Spleen (tissue), 11 donors: ENCODE data around the gene SPR. TPM values are rescaled to one million over a fixed set of nuclear protein-coding genes. Genes with fewer than 3 reads are reported as not detected.
A peak's percentile ranks its signal among the peaks of the same experiment; 100 is the strongest.

Source experiments
- DNase-seq: peaks from one replicate; pipeline ENCODE4 v3.0.0-alpha.2; 2020
- H3K27ac ChIP-seq, 8 donors: fragments of 200-600 bp; sonication (generic) in 7 of 8; 1 replicate in 4 of 8; 2 replicates in 4 of 8; pipeline versions ENCODE4 v1.5.0 to v1.8.0; 2016 to 2021; ENCODE audit warnings: inconsistent platforms in 4 of 8, mild to moderate bottlenecking in 4 of 8, moderate library complexity in 1 of 8
- H3K27me3 ChIP-seq, 7 donors: fragments of 200-600 bp; sonication (generic) in 6 of 7; replicated peaks in 1 of 7; 1 replicate in 4 of 7; 2 replicates in 3 of 7; pipeline versions ENCODE4 v1.5.0 to v1.8.0; 2016 to 2021; ENCODE audit warnings: inconsistent platforms in 3 of 7, mild to moderate bottlenecking in 1 of 7
- H3K36me3 ChIP-seq, 6 donors: fragments of 200-600 bp; sonication (generic) in 5 of 6; 1 replicate in 4 of 6; 2 replicates in 2 of 6; pipeline versions ENCODE4 v1.5.0 to v1.8.0; 2016 to 2021; ENCODE audit warnings: inconsistent platforms in 2 of 6
- H3K4me1 ChIP-seq, 6 donors: fragments of 200-600 bp; sonication (generic) in 5 of 6; 1 replicate in 3 of 6; 2 replicates in 3 of 6; pipeline versions ENCODE4 v1.5.0 to v1.8.0; 2016 to 2021; ENCODE audit warnings: inconsistent platforms in 3 of 6
- H3K4me3 ChIP-seq, 8 donors: fragments of 200-600 bp; sonication (generic) in 7 of 8; 1 replicate in 4 of 8; 2 replicates in 4 of 8; pipeline versions ENCODE4 v1.5.0 to v1.8.0; 2016 to 2021; ENCODE audit warnings: inconsistent platforms in 4 of 8, mild to moderate bottlenecking in 4 of 8, moderate library complexity in 2 of 8
- H3K9me3 ChIP-seq, 8 donors: fragments of 200-600 bp; sonication (generic) in 7 of 8; 1 replicate in 4 of 8; 2 replicates in 4 of 8; pipeline versions ENCODE4 v1.5.0 to v1.8.0; 2016 to 2021; ENCODE audit warnings: inconsistent platforms in 4 of 8
- POLR2A ChIP-seq, 3 donors: fragments of 450-650 bp; IDR thresholded peaks; one replicate each; pipeline ENCODE4 v1.5.1; 2017; ENCODE audit warnings: antibody characterized with exemption in 3 of 3, mild to moderate bottlenecking in 1 of 3
- POLR2AphosphoS5 ChIP-seq, 3 donors: sonication (generic); formaldehyde crosslinking; IDR thresholded peaks; one replicate each; pipeline ENCODE4 v1.5.1; 2017; ENCODE audit warnings: antibody characterized with exemption in 3 of 3
- WGBS, 5 donors: extraction: QIAGEN DNeasy Blood & Tissue Kit in 3 of 5; methylation state at CpG; one replicate each; pipeline versions ENCODE4 v1.1.5 to v1.1.7; 2013 to 2018; 5-methylcytosine and 5-hydroxymethylcytosine counted together
- intact Hi-C: fragments of 100-400 bp; cut with DNase I; formaldehyde crosslinking; loops from one replicate; pipeline ENCODE4 v1.15.0; 2023; ENCODE audit warnings: low total_unique reads
- polyA plus RNA-seq, 3 donors: library from polyadenylated mRNA; stranded (reverse); fragments of 200-250 nt; gene quantifications; one replicate each; pipeline ENCODE4 v1.2.1, GENCODE V29; 2013
- total RNA-seq, 7 donors: library from RNA; depleted of rRNA in 3 of 7; stranded (reverse); fragments of >200 nt in 3 of 7; fragmentation: NEBNext Ultra II Directional in 4 of 7; extraction: Animal tissue kit (Norgen Biotek cat#: 25700) in 4 of 7; gene quantifications; one replicate each; pipeline versions ENCODE4 v1.1.0 to v1.2.1, GENCODE V29; 2016 to 2021
- TF ChIP-seq, protein P1 (sequence below), 11 experiments: fragments of 200-600 bp in 7 of 11; fragments of 450-650 bp in 4 of 11; sonication (generic) in 4 of 11; IDR thresholded peaks in 8 of 11; conservative IDR thresholded peaks in 3 of 11; 1 replicate in 7 of 11; 2 replicates in 4 of 11; pipeline versions ENCODE4 v1.4.0 to v1.8.0; 2016 to 2021; ENCODE audit warnings: antibody characterized with exemption in 11 of 11, inconsistent platforms in 4 of 11, mild to moderate bottlenecking in 1 of 11
- donor health status: healthy with polysubstance abuse.
- donor health status: DM: no; HTN: no; CAD: no; lungs with moderate emphysema.
- donor health status: DM: no; HTN: no; CAD: no.
- donor health status: Bipolar disorder and iron deficiency.
- donor health status: healthy.
- donor health status: DM: no; HTN: no; CAD: no.
- donor health status: DM: yes; HTN: yes; CAD: no.

The SPR gene
- total and polyA plus RNA-seq, 10 donors = 3.9 to 22.6 (median 9.8) TPM

GRCh38 chr2:72933646-72934151, 46.5 kb downstream of the SPR start:
- peak; percentile 59 for DNase-seq
- H3K27ac ChIP-seq = no peak overlapping the region
- WGBS, 5 donors = 79 to 88% (median 84%) methylated on average over 11 to 12 of the region's 12 CpGs
- intact Hi-C loops = no loop called here
- no peak overlapping the region for H3K4me3 ChIP-seq
- TF ChIP-seq POLR2A (IDR thresholded peaks at IDR 0.05) = no peak
- TF ChIP-seq POLR2AphosphoS5 (IDR thresholded peaks at IDR 0.05) = peak in 1 of 3 donors; percentile 24
- H3K4me1 ChIP-seq = no peaks in the 10 kb centered on the region
- H3K9me3 ChIP-seq = no peaks in the 10 kb centered on the region
- no peaks in the 10 kb centered on the region for H3K36me3 ChIP-seq
- H3K27me3 ChIP-seq = peaks cover 0 to 51% (median 8%) of the 10 kb centered on the region in 7 donors

DNA sequence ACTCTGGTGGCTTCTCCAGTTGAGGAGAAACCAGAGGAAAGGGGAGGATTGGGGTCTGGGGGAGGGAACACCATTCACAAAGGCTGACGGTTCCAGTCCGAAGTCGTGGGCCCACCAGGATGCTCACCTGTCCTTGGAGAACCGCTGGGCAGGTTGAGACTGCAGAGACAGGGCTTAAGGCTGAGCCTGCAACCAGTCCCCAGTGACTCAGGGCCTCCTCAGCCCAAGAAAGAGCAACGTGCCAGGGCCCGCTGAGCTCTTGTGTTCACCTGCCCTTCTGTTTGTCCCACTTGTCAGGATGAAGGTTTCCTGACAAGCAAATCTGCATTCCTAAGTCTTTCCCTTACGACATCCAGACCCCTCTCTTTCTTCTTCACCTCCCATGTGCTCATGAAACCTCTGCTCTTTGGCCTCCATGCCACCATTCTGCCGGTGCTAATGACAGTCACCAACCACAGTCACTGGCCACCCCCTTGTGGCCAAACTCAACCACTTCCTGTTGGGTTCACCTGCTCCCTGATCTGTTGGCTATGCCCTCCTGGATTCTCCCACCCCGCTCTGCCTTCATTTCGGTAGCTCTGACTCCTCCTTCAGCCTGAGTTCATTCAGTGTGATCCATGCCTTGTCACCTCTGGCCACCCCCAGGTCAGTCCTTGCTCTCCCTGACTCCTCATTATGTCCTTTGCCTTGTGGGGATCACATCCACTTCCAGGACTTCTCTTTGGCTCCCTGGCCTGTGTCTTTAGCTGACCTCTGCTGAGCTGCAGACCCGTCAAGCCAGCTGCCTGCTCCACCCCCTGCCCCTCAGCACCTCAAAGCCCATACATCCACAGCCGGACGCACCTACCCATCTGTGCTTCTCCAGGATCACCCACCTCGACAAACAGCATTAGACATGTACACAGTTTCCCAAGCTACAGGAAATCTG, 47.7 kb downstream of the SPR start:
- intact Hi-C loops = no loop called here
- TF ChIP-seq POLR2A (IDR thresholded peaks at IDR 0.05) (no peak), POLR2AphosphoS5 (IDR thresholded peaks at IDR 0.05) (no peak)
- TF ChIP-seq, protein P1, sequence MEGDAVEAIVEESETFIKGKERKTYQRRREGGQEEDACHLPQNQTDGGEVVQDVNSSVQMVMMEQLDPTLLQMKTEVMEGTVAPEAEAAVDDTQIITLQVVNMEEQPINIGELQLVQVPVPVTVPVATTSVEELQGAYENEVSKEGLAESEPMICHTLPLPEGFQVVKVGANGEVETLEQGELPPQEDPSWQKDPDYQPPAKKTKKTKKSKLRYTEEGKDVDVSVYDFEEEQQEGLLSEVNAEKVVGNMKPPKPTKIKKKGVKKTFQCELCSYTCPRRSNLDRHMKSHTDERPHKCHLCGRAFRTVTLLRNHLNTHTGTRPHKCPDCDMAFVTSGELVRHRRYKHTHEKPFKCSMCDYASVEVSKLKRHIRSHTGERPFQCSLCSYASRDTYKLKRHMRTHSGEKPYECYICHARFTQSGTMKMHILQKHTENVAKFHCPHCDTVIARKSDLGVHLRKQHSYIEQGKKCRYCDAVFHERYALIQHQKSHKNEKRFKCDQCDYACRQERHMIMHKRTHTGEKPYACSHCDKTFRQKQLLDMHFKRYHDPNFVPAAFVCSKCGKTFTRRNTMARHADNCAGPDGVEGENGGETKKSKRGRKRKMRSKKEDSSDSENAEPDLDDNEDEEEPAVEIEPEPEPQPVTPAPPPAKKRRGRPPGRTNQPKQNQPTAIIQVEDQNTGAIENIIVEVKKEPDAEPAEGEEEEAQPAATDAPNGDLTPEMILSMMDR (IDR thresholded peaks at IDR 0.05 in 8 of 11, conservative IDR thresholded peaks at IDR 0.05 in 3 of 11) = peak in 1 of 11 experiments; percentile 28
- DNase-seq = peak; percentile 50
- Histone ChIP-seq H3K9me3 (no peaks in the 10 kb centered on the region), H3K27ac (no peak overlapping the region), H3K4me3 (no peak overlapping the region), H3K4me1 (no peaks in the 10 kb centered on the region), H3K27me3 (peaks cover 0 to 39% (median 0%) of the 10 kb centered on the region in 7 donors), H3K36me3 (peaks cover 0 to 5% (median 0%) of the 10 kb centered on the region in 6 donors)
- WGBS, 5 donors = 75 to 83% (median 78%) methylated on average over 14 of the region's 14 CpGs

GRCh38 chr2:72935611-72935957, 48.4 kb downstream of the SPR start:
- DNase-seq = peak; percentile 57
- no peak for TF ChIP-seq POLR2A (IDR thresholded peaks at IDR 0.05)
- no peak overlapping the region for H3K4me3 ChIP-seq
- peaks cover 0 to 9% (median 0%) of the 10 kb centered on the region in 6 donors for H3K36me3 ChIP-seq
- intact Hi-C loops = no loop called here
- no peaks in the 10 kb centered on the region for H3K9me3 ChIP-seq
- no peak overlapping the region for H3K27ac ChIP-seq
- H3K27me3 ChIP-seq = peaks cover 0 to 32% (median 0%) of the 10 kb centered on the region in 7 donors
- H3K4me1 ChIP-seq = no peaks in the 10 kb centered on the region
- WGBS, 5 donors = 81 to 100% (median 84%) methylated on average over 2 of the region's 2 CpGs

DNA sequence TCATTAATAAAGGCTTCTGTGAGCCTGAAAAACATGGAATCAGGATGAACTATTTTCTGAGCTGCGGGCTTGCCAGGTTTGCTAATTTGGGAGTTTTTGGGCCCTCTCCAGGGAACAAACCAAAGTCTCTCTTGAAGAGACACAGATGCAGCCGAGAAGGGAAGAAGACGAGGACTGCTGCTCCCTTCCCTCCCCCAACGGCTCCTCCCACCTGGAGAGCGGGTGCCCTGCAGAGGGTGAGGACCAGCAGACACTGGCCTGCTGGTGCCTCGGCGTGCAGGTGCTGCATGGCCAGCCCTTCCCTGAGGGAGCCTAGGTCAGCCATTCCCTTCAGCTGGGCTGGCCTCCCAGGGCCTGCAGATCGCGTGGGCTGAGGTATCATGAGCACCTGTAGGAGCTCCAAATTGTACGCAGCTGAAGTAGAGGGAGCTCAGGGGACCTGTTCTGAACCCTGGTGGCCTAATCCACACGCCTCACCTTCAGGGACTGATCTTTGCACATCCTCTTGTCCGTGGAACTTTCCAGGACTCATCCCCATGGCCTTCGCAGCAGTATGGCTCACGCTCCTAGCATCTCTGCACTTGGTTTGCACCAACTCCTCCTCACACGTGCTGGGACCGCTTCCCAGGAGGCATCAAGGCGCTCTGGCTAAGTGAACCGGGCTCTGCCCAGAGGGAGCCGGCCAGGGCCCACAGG, 49.6 kb downstream of the SPR start:
- Histone ChIP-seq H3K4me1 (no peaks in the 10 kb centered on the region), H3K9me3 (no peaks in the 10 kb centered on the region), H3K27ac (no peak overlapping the region), H3K36me3 (peaks cover 0 to 19% (median 0%) of the 10 kb centered on the region in 6 donors), H3K27me3 (peaks cover 0 to 20% (median 0%) of the 10 kb centered on the region in 7 donors), H3K4me3 (no peak overlapping the region)
- DNase-seq = no peak
- intact Hi-C loops = no loop called here
- TF ChIP-seq, protein P1 (IDR thresholded peaks at IDR 0.05 in 8 of 11, conservative IDR thresholded peaks at IDR 0.05 in 3 of 11) = no peak
- TF ChIP-seq POLR2A (IDR thresholded peaks at IDR 0.05) (no peak), POLR2AphosphoS5 (IDR thresholded peaks at IDR 0.05) (no peak)
- WGBS, 5 donors = 74 to 82% (median 79%) methylated on average over 13 to 19 of the region's 19 CpGs

- no peaks in the 10 kb centered on the region for H3K9me3 ChIP-seq
- no peaks in the 10 kb centered on the region for H3K4me1 ChIP-seq
- TF ChIP-seq POLR2AphosphoS5 (IDR thresholded peaks at IDR 0.05) = no peak
- no peak for TF ChIP-seq POLR2A (IDR thresholded peaks at IDR 0.05)
- TF ChIP-seq, protein P1 (IDR thresholded peaks at IDR 0.05 in 8 of 11, conservative IDR thresholded peaks at IDR 0.05 in 3 of 11) = no peak
- no peak overlapping the region for H3K27ac ChIP-seq
- H3K4me3 ChIP-seq = no peak overlapping the region
- DNase-seq = no peak
- H3K27me3 ChIP-seq = peaks cover 0 to 15% (median 0%) of the 10 kb centered on the region in 7 donors
- 66 to 91% (median 80%) methylated on average over 12 to 15 of the region's 15 CpGs for WGBS, 5 donors
- intact Hi-C loops = no loop called here
- peaks cover 0 to 24% (median 0%) of the 10 kb centered on the region in 6 donors for H3K36me3 ChIP-seq
Observed at GRCh38 chr2:72937356-72937669, 50.1 kb downstream of the SPR start.
